Panc1 (cell line): ENCODE measurements around the gene ADO.

Experiments used
- CTCF ChIP-seq: fragments of 450-650 bp; IDR thresholded peaks from 2 replicates; pipeline ENCODE4 v1.5.1; 2017; ENCODE audit warnings: mild to moderate bottlenecking
- SIN3A ChIP-seq: IDR thresholded peaks from 2 replicates; pipeline ENCODE4 v1.6.1; 2012; ENCODE audit warnings: low read depth, mild to moderate bottlenecking, low read length, moderate library complexity, borderline replicate concordance; ENCODE audit not compliant: insufficient read depth
- TCF7L2 ChIP-seq: IDR thresholded peaks from 2 replicates; pipeline ENCODE4 v1.6.1; 2011; ENCODE audit warnings: mild to moderate bottlenecking, low read depth, low read length, inconsistent platforms

GRCh38 chr10:62847433-62847832 lies 42.9 kb downstream of the ADO start:
- TF ChIP-seq CTCF (no peak), TCF7L2 (no peak), SIN3A (no peak)
